AG20443 (cell line): ENCODE results near the gene PPP1R27.

Experiments
- DNase-seq: peaks from one replicate; pipeline ENCODE4 v3.0.0; 2012; ENCODE audit warnings: low spot score, mixed read lengths

Gene PPP1R27

GRCh38 chr17:81821147-81821546 lies 13.7 kb downstream of the PPP1R27 start:
- no peak for DNase-seq

DNA sequence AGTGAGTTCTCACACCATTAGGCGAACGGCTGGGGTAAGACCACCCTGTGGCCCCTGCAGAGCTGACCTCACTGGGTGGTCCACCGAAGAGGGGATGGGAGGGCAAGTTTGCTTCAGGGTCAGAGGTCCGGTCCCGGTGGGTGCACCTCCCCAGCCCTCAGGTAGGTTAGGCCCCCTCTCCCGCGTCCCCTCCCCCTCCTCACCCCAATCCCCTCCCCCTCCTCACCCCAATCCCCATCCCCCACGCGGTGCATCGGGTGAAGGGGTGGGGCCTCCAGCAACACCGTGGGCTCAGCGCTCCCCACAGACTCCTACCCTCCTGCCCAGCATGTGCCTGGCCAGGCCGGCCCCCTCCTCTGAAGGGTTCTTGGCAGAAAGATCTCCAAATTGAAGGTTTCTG lies 15.1 kb downstream of the PPP1R27 start:
- DNase-seq = no peak

DNA sequence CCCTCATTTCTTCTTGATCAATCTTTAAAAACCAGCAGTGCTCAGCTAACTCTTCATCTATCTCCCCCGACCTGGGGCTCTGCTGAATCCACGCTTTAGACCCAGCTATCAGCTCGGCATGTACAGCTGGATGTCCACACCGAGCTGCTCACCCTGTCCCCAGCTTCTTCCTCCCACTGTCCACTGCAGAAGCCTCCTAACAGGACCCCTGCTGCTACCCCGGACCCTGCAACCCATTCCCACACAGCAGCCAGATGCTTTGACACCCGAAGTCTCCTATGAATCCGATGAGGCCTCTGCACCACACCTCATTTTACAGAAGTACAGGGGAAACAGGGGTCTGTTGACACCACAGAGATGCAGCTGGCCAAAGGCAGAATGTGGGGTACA lies 17.1 kb downstream of the PPP1R27 start:
- no peak for DNase-seq

DNA sequence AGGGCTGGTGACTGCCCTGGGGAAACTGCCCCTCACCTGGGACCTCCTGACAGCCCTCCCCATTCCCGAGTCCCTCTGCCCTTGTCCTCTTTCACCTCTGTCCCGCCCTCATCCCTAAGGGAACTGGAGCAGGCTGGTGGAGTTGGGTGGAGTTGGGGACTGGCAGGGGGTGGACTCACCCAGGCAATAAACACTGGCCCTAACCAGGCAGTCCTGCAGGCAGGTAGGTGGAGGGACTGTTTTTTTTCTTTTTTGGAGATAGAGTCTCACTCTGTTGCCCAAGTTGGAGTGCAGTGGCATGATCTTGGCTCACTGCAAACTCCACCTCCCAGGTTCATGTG lies 19.2 kb downstream of the PPP1R27 start:
- DNase-seq = no peak

GRCh38 chr17:81814748-81815645 lies 19.9 kb downstream of the PPP1R27 start:
- no peak for DNase-seq

GRCh38 chr17:81813861-81814683 lies 20.8 kb downstream of the PPP1R27 start:
- DNase-seq = no peak

DNA sequence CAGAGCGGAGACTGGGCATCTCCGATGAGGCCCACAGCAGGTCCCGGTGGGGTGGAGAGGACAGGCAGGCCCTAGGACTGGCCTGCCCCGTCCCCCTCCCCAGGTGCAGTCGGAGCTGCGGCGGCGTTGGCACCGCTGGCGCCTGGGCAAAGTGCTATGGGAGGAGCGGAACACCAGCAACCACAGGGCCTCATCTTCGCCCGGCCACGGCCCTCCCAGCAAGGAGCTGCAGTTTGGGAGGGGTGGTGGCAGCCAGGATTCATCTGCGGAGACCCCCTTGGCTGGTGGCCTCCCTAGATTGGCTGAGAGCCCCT lies 21.5 kb downstream of the PPP1R27 start:
- DNase-seq = no peak

DNA sequence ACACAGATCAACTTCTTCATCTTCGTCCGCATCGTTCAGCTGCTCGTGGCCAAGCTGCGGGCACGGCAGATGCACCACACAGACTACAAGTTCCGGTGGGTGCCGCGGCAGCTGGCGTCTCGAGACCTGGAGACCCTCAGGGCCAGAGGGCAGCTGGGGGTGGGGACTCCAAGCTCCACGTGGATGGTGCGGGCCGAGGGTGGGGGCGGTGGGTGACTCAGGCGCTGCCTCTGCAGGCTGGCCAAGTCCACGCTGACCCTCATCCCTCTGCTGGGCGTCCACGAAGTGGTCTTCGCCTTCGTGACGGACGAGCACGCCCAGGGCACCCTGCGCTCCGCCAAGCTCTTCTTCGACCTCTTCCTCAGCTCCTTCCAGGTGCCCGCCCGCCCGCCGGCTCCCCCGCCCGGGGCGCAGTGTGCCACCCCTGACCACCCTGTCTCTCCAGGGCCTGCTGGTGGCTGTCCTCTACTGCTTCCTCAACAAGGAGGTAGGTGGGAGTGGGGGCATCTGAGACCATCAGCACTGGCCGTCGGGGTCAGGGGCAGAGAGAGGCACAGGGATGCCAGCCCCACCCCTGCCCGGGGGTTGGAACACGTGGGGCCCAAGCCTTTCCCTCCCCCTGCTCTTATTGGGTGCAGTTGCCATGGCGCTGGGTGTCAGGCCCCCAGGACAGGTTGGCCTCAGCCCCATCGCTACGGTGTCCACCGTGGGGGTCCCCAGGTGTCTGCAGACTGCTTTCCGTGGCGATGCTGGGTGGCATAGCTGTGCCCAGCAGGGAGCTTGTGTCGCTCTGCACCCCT lies 22.1 kb downstream of the PPP1R27 start:
- no peak for DNase-seq

- DNase-seq = no peak
Observed at GRCh38 chr17:81811705-81812570, 22.9 kb downstream of the PPP1R27 start.

DNA sequence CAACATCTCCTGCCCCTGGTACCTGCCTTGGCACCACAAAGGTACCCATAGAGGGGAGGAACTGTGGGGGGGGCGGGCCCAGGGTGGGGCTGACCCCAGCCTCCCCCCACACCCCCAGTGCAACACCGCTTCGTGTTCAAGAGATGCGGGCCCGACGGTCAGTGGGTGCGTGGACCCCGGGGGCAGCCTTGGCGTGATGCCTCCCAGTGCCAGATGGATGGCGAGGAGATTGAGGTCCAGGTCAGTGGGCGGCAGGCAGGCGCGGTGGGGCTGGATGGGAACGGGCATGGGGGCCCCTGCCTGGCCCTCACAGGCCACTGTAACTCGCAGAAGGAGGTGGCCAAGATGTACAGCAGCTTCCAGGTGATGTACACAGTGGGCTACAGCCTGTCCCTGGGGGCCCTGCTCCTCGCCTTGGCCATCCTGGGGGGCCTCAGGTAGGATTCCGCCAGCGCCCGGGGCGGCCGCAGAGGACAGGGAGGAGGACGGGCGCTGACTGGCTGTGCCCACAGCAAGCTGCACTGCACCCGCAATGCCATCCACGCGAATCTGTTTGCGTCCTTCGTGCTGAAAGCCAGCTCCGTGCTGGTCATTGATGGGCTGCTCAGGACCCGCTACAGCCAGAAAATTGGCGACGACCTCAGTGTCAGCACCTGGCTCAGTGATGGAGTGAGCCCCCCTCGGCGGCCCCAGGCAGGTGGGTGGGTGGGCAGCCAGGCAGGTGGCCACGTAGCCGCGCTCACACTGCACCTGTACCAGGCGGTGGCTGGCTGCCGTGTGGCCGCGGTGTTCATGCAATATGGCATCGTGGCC lies 23.8 kb downstream of the PPP1R27 start:
- DNase-seq = no peak

DNA sequence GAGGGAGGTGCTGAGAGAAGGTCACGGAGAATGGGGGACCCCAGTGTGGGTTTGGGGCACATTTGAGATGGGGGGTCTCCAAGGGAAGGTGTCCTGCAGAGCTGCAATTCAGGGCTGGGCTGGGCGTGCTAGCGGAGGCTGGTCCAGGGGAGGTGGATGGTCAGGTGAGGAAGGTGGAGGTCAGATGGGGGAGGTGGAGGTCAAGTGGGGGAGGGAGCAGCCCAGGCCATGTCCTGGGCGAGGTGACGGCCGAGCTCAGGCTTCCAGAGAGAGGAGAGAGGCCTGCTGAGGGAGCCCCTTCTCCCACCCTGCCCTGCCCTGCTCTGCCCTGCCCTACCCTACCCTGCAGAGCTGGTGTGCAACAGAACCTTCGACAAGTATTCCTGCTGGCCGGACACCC lies 24.4 kb downstream of the PPP1R27 start:
- no peak for DNase-seq

- no peak for DNase-seq
Observed at GRCh38 chr17:81809556-81809998, 25.3 kb downstream of the PPP1R27 start.

- DNase-seq = no peak
Observed at GRCh38 chr17:81808778-81809555, 25.9 kb downstream of the PPP1R27 start.

DNA sequence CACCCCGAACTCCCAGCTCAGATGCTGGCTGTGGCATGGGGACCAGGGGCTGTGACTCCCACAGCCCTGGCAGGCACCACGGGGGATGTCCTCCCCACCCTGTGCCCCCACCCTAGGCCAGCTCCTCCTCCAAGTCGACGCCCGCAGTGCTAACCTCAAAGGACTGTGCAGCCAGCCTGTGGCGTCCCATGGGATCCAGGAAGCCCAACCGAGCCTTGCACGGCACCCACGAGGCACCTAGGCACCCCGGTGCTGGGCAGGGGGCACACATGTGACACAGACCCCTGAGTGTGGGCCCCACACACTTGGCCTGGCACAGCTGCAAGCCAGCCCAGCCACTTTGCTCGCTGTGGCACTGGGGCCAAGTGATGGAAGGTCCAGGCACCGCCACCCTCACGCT lies 27.0 kb downstream of the PPP1R27 start:
- DNase-seq = no peak

DNA sequence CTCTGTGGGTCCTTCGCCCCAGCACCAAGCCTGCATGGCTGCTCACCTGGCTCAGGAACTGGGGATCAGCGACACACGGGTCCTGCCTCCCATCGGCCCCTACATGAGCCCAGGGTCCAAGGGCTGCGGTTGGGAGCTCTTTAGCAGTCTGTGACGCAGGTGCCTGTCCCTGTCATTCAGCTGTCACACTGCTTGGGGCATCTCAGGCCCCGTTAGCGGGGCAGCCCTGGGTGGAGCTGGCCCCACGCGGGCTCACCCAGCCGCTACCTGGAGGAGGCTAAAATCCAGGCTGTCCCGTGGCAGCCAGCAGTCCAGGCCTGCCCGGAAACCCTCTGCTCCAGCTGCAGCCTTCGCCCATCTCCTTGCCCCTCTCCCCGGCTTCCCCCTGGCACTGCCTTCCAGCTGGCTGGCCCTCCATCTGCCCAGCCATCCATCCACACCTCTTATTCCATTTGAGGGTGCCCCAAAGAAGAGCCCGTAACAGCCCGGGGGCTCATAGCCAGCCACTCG lies 27.6 kb downstream of the PPP1R27 start:
- DNase-seq = no peak

DNA sequence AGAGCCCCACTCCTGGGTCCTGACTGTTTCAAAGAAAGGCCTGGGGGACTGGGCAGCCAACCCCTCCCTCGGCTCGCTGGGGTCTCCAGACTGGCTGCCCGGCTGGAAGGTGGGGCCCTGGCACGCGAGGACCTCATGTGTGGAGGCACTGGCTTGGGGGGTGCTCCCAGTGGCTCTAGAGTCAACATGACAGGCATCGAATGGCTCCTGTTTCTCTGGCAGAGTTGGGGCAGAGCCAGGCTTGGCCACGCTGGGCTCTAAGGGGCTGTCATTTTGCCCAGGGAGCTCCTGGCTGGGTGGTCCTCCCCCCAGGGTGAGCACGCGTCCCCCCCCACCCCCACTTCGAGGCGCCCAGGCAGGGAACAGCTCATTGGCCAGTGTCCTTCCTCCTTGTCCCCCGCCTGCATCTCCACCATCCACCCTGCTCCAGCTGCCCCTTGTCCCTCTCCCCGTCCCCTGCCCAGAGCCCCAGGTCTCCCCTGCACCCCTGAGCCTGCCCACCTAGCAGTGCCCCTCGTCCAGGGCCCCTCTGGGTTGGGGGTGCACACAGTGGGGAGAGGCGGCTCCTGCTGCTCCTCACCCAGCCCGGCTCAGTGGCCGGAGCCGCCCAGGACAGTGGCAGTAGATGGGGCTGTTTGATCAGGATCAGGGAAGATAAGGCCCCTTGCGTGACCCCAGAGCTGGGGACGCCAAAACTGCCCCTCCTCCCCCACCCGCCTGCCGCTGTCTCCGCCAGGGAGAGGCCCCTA lies 28.2 kb downstream of the PPP1R27 start:
- no peak for DNase-seq

DNA sequence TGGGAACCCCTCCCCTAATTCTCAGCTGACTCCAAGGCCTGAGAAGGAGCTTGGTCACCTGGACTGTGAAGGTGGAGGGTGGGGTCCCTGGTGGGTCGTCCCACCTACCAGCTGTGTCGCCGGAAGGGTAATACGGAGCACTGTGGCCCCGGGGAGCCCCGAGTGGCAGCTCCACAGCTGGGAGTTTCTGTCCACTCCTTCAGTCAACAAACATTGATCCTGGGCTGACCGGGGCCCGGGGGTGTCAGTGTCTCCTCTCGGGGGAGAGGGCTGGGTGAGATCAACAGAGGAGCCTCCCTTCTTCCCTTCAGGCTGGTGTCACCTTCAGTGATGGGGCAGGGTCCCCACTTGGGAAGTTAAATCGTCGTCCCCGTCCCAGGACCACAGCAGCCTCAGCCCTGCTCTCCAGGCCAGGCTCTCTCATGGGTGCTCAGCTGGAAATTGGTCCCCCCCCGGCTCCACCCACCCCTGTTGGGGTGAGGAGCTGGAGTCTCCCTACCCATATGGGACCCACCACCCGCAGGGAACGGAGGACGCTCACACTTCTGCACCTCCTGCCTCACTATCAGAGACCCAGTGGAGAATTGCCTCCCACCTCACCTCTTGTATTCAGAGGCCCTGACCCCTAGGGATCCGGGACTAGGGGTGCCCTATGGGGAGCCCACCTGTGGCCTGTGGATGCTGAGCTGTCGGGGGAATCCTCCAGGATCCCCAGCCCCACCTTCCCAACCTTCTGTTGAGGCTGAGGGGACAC lies 29.0 kb downstream of the PPP1R27 start:
- DNase-seq = no peak
